Activated naive CD8-positive, alpha-beta T cell treated with anti-CD3 and anti-CD28 coated beads, Interleukin-2, amount 50 U/mL, for 16 hours (primary cell): ENCODE data around the gene NKPD1.
"Not testable (repeated sequence)": the region's sequence is repeated elsewhere in the genome, so short reads cannot be mapped to it uniquely, and the experiment has no call there.

Experiments used
- DNase-seq: peaks from one replicate; pipeline ENCODE4 v3.0.0-alpha.2; 2020; ENCODE audit warnings: low read depth, low spot score

Gene NKPD1

DNA sequence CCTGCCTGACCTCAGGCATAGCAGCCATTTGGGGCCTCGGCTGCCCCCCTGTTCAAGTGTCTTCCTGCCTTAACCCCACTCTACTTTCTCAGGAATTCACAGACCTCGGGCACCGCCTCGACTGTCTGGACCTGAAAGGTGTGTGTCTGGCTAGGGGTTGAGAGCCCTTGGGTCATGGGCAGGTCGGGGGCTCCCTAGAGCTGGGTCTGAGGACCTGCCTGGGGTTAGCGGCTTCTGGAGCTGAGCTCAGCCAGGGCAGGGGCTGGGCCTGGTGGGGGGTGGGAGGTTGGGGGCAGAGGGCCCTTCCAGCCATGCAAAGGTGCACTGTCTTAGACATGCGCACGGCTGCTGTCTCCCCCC is 20.7 kb downstream of the NKPD1 start:
- no peak for DNase-seq

DNA sequence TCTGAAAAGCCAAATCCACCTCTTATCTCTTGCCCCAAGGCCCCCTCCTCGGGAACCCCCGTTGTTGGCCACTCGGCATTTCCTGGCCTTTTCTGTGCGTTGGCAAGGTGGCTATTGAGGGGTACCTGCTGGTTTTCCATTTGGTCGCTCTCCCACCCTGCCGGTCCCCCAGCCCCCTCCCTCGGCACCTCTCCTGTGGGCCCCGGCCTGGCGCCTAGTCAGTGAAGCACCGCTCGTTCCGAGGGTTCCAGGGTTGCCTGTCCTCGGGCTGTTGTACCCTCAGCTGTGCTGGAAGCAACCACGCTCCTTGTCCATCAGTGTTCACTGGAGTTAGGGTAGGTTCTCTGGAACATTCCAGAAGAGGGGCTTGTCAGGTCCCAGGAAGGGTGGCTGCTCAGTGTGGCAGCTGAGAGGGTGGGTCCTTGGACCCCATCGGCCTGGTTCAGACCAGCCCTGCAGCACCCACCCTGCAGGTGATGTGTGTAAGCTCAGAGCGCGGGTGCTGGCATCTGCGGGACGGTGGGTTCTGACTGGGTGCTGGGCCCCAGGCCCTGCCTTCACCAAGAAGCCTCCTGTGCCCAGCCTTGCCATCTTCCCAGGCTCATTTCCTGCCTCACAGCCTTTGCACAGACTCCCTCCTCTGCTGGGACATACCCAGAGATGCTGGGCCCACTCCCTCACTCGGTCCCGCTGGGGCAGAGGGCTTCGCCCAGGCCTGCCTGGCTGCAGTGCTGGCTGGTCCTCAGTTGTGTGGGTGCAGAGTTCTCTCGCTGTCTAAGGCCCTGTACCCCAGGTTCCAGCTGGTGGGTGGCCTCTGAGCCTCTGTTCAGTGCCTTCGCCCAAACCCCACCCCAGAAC is 21.3 kb downstream of the NKPD1 start:
- no peak for DNase-seq

DNA sequence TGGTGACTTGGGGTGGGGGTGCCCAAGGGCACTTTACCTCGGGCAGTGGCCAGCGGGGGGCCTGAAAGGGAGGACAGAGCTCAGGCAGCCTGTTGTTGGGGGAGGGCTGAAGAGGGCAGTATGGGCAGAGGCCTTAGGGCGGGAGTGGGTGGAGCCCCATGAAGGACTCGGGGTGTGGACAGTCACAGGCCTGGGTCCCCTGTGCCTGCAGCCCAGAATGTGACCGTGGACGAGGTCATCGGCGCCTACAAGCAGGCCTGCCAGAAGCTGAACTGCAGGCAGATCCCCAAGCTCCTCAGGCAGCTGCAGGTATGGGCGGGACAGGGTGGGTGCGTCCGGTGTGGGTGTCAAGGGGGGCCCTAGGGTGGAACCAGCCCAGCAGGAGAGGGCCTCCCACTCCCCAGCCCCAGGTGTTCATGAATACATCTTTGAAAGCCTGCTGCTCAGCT is 22.5 kb downstream of the NKPD1 start:
- DNase-seq, result no peak

- no peak for DNase-seq
These were observed 23.5 kb downstream of the NKPD1 start for GRCh38 chr19:45137179-45137761.

GRCh38 chr19:45136507-45137178 is 24.1 kb downstream of the NKPD1 start:
- no peak for DNase-seq

DNA sequence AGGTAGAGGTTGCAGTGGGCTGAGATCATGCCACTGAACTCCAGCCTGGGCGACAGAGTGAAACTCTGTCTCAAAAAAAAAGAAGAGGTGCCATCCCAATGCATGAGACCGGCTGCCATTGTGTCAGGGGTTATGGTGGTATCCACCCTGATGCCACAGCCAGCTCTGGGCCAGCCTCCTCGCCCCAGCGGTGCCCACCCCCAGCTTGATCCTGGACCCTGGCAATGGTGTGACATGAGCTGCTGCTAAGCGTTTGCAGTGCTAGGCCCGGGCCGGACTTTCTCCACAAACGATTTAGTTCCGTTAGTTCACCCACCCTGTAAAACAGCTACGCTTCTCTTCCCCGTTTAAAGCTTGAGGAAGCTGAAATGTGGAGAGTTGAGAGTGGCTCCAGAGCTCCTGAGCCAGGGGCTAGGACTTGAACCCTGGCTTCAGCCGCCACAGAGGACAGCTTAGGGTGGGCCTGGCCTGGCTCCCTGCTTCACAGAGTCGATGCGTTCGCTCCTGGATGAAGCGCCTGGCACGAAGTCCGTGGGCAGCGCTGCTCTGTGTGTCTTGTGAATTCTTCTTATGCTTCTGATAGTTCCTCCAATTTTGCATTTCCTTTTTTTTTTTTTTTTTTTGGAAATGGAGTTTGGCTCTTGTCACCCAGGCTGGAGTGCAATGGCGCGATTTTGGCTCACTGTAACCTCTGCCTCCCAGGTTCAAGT is 25.5 kb downstream of the NKPD1 start:
- no peak for DNase-seq

- no peak for DNase-seq
These were observed 27.1 kb downstream of the NKPD1 start for GRCh38 chr19:45133661-45134060.

DNA sequence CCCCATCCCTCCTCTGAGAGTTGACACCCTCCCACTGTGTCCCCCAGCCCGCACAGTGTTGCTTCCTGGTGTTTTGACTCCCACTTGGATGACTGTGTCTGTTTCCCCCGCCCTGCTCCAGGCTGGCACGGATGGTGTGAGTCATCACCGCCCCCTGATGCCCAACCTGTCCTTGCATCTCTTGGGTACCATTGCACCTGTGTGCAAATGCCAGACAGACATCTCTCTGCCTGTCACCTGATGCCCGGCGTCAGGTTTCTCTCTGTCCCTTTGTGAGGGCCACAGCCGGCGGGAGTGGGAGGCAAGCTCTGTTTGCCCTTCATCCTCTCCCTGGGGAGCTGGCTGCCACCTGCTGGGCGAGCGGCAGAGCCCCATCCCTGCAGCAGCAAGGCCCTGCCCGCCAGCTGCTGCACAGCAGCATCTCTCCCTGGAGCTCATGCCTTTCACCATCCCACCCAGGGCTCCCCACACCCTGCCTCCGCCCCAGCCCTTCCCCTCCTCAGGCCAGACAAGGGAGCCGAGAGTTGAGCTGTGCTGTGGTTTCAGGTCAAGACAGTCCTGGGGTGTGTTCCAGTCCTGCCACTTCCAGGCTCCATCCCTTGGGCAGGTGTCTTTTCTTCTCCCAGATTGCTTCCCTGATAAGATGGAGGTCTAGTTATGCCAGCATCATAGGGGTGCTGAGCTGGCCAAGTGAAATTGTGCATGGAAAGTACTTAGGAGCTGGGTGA is 29.7 kb downstream of the NKPD1 start:
- no peak for DNase-seq

- DNase-seq, result no peak
These were observed 30.5 kb downstream of the NKPD1 start for GRCh38 chr19:45130236-45130635.

- no peak for DNase-seq
These were observed 32.0 kb downstream of the NKPD1 start for GRCh38 chr19:45128806-45129205.

DNA sequence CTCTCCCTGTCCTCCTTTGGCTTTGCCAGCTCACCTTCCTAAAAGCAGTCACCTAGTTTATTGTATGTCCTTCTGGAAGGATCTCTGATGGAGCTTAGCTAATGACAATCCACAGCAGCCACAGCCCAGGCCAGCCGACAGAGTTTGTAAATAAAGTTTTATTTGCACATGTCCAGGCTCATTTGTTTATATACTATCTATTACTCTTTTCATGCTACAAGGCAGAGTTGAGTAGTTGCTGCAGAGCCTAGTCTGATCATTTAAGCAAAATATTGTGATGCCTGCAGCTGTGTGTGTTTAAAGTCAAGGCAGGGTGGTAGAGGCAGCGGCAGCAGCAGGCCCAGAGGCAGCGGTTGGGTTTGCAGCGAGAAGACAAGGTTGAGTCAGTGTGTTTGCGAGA is 32.6 kb downstream of the NKPD1 start:
- DNase-seq, result no peak

DNA sequence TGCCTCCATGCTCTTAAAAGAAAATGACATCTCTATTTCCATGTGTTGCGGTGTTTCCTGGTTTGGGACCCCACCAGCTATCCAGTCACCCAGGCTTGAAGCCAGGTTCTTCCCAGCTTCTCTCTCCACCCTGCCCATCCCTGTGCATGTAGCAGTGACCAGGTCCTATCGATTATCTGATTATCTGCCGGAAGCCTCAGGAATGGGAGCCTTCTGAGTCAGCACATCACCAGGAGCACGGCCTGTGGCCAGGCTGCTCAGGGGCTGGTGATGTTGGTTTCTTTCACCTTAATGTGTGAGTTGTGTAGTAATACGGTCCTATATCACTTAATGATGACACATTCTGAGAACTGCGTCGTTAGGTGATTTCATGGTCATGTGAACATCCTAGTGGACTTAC is 34.1 kb downstream of the NKPD1 start:
- DNase-seq, result no peak

DNA sequence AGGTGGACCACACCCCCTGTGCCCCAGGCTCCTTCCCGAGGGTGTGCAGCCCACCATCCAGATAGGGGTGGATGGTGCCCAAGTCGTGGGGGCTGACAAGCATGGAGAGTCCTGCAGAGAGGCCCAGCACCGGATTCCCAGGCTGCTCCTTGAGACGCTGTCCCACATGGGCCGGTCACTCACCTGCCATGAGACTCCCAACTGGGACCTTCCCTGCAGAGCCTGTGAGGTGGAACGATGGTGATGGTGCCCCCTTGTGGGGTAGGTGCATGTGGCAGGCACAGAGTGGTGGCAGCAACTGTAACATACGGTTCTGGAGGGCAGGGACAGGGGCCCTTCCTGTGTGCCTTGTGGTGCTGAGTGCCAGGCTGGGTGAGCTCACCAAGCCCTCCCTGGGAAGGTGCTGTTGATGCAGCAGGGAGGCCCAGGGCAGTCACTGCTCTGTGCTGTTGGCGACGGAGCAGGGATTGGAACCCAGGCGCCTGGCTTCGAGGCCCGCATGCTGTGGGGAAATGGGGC is 34.7 kb downstream of the NKPD1 start:
- peak; percentile 48 for DNase-seq

DNA sequence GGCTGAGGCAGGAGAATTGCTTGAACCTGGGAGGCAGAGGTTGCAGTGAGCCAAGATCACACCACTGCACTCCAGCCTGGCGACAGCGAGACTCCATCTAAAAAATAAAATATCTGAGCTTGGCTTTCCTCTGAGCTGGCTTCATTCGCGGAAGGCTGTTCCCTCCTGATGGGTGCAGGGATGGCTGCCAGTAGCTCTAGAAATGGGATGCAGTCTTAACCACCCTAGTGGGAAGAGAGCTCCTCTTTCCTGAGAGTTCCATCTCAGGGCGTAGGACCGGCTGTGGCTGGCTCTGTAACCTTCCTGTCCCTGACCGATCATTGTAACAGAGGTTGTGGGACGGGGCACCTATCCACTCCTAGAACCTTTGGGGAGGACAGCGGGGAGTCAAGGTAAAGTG is 35.4 kb downstream of the NKPD1 start:
- DNase-seq, result no peak

- DNase-seq, result no peak
These were observed 36.8 kb downstream of the NKPD1 start for GRCh38 chr19:45124021-45124420.

DNA sequence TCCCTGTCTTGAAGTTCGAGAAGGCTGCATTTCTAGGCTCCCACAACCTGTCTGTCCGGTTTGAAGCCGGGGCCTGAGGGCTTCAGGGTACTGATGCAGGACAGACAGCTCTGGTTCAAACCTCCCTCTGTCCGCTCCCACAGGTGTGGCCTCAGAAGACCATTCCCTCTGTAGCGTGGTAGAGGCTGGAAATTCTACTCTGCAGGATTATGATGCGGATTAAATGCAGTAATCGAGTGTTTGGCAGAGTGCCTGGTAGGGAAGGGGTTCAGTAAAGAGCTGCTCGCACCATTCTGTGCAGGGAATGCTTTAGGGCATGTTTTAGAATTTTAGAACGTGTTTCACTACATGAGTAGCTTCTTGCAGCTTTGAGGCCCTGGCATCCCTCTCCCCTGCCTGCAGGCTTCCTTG is 37.3 kb downstream of the NKPD1 start:
- no peak for DNase-seq

DNA sequence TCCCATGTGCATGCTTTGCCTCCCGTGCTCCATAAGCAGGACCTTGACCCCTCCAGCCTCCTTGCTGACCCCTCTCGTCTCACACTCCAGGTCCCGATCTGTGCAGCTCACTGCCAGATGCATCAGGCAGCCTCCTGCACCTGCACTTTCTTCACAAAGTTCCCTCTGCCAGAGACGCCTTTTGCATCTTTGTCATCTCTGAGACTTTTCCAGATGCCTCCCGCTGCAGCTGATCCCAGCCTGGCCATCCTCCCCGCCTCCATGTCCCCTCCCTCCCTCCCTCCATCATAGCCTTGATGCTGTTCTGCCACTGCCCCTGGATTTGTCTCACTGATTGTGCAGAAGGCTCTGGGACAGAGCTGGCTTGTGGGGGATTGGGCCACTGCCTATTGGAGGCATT is 38.0 kb downstream of the NKPD1 start:
- no peak for DNase-seq

DNA sequence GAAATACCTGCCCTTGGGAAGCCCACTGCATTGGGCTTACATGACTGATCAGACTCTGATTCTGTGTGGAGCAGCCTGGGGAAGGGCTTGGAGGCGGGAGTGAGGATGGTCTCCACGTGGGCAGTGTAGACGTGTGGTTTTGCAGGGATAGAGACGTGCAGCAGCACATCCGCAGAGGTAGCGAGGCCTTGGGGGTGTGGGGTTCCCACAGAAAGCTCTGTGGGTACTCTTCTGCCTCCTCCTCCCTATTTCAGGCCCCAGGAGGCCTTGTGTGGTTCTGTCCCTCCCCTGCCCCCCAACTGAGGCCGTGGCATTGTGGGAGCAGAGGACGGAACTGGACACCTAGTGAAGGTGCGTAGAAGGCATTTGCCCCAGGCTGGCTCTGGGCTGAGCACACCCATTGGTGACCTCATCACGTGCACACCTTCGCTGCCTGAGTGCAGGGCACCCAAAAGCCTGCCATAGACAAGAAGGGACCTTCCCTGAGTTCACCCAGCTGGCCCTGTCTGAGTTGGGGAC is 38.9 kb downstream of the NKPD1 start:
- DNase-seq, result no peak

DNA sequence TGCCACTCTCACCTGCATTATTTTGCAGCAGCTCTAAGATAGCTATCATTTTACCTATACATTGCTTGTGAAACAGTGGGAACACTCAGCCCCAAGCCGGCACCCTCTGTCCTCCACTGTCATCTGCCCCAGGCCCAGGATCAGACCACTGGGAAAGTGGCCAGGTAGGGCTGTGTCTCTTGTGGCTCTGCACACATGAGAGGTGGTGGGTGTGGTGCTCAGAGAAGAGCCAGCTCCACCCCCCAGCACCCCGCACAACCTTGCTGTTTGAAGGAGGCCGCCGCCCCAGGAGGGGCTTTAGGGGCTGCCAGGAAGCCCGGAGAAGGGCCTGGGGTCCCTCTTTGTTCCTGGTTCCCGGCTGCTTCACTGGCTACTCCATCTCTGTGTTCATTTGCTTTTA is 41.2 kb downstream of the NKPD1 start:
- DNase-seq, result no peak

GRCh38 chr19:45118591-45119355 is 42.0 kb downstream of the NKPD1 start:
- not testable (repeated sequence) for DNase-seq
